ENCODE results near the gene YIF1A. TPM values are rescaled to one million over a fixed set of nuclear protein-coding genes. Genes with fewer than 3 reads are reported as not detected.

The YIF1A gene
- total and polyA plus RNA-seq, 10 donors = 34.7 to 60.1 (median 47.9) TPM

DNA sequence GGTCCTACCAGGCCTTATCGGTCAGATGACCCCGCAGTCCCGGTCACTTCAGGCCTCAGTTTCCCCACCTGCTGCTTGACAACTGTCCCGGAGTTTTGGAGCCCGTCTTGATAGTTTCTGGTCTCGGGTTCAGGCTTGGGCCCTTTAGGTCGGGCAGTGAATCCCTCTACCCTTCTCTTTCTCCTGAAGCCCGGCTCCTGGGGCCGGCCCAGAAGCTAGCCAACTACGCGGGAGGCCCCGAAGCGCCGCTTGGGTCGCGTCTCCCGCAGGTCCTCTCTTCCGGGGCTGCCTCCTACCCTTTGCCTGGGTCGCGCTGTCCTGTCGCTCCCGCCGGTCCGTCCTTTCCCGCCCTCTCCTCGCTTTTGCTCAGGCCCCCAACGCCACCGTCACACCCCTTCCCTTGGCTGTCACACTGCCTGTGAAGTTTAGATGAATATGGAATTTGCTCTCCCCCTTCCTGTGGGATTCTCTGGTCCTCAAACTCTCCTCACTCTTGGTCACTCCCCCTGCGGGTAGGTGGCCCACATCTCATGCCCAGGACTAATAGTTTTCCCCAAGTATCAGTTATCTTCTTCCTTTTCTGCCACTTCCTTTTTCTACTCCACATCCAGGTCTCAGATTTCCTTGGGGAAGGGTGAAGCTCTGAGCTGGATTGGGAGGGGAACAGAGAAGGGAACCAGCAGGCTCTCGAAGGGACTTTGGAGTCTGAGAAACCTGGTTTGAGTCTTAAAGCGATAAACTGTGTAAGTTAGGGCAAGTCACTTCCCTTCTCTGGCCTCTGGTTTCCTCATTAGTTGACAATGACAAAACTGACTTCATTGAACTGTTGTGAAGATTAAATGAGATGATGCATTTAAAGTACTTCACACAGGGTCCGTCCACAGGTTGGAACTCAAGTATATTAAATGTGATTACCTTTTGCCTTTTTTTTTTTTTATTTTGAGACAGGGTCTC lies 19.7 kb downstream of the YIF1A start:
- intact Hi-C loops (cut with DNase I; ENCODE audit: low total_unique reads) = no loop called here
- no peaks in the 10 kb centered on the region for H3K9me3 ChIP-seq
- DNase-seq = peak; percentile 89
- no peak for TF ChIP-seq POLR2A (IDR thresholded peaks at IDR 0.05)
- TF ChIP-seq, protein P1, sequence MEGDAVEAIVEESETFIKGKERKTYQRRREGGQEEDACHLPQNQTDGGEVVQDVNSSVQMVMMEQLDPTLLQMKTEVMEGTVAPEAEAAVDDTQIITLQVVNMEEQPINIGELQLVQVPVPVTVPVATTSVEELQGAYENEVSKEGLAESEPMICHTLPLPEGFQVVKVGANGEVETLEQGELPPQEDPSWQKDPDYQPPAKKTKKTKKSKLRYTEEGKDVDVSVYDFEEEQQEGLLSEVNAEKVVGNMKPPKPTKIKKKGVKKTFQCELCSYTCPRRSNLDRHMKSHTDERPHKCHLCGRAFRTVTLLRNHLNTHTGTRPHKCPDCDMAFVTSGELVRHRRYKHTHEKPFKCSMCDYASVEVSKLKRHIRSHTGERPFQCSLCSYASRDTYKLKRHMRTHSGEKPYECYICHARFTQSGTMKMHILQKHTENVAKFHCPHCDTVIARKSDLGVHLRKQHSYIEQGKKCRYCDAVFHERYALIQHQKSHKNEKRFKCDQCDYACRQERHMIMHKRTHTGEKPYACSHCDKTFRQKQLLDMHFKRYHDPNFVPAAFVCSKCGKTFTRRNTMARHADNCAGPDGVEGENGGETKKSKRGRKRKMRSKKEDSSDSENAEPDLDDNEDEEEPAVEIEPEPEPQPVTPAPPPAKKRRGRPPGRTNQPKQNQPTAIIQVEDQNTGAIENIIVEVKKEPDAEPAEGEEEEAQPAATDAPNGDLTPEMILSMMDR (IDR thresholded peaks at IDR 0.05 in 8 of 11, conservative IDR thresholded peaks at IDR 0.05 in 3 of 11) = peak in 3 of 11 experiments; percentile 11 to 25 (median 16)
- H3K36me3 ChIP-seq = peaks cover 0 to 64% (median 31%) of the 10 kb centered on the region in 6 donors
- H3K4me3 ChIP-seq = peak overlapping the region; percentile 82 to 99 (median 90)
- H3K27ac ChIP-seq = peak overlapping the region; percentile 94 to 99 (median 96)
- H3K27me3 ChIP-seq (replicated peaks in 1 of 7) = no peaks in the 10 kb centered on the region
- WGBS, 5 donors = 1 to 2% (median 1%) methylated on average over 28 to 32 of the region's 32 CpGs
- peaks cover 17 to 76% (median 56%) of the 10 kb centered on the region in 6 donors for H3K4me1 ChIP-seq

DNA sequence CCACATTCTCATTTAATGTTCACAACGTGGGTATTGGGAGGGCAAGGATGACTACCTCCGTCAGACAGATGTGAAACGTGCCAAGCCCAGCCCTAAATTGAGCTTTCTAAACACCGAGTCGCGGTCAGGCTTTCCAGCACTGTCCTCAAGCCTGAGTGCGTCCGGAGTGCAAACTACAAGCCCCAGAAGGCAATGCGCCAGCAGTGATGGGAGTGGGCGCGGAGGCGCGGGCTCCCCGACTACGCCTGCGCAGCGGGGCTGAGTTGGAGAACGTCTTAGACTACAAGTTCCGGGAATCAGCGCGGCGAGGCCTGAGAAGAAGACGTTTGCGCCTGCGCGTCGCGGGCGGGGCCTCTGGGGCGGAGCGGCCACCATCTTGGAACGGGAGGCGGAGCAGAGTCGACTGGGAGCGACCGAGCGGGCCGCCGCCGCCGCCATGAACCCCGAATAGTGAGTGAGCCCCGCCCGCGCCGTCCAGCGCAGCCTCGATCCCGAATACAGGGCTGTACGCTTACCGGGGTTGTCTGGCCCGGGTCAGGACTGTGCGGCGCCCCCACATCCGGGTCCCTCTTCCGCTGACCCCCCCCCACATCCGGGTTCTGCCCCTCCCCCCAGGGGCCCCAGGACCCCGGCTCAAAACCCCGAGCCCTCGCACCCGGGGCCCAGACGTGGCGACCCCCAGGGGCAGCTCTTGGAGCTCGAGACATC lies 20.5 kb downstream of the YIF1A start, which contains the start of gene RAB1B:
Gene RAB1B (plus strand): TSS at position 396 of the 708 bp plus-strand sequence. CDS start 41 bp downstream, at position 437.
- WGBS, 5 donors = 0 to 1% (median 0%) methylated on average over 37 to 64 of the region's 64 CpGs
- peak within 1 kb of the TSS; percentile 94 to 99 (median 96) for H3K27ac ChIP-seq
- H3K4me3 ChIP-seq = peak within 1 kb of the TSS; percentile 82 to 99 (median 90)
- intact Hi-C loops (cut with DNase I; ENCODE audit: low total_unique reads) = no loop called here
- no peaks in the 10 kb centered on the region for H3K9me3 ChIP-seq
- H3K27me3 ChIP-seq (replicated peaks in 1 of 7) = no peaks in the 10 kb centered on the region
- peak; percentile 90 to 96 (median 95) for TF ChIP-seq POLR2AphosphoS5 (IDR thresholded peaks at IDR 0.05)
- TF ChIP-seq, protein P1 (IDR thresholded peaks at IDR 0.05 in 8 of 11, conservative IDR thresholded peaks at IDR 0.05 in 3 of 11) = peak in 1 of 11 experiments; percentile 9
- TF ChIP-seq POLR2A (IDR thresholded peaks at IDR 0.05) = peak in 1 of 3 donors; percentile 57
- peaks cover 17 to 67% (median 56%) of the 10 kb centered on the region in 6 donors for H3K4me1 ChIP-seq
- peaks cover 0 to 64% (median 26%) of the 10 kb centered on the region in 6 donors for H3K36me3 ChIP-seq
- DNase-seq = peak; percentile 100

GRCh38 chr11:66267379-66268243 lies 21.3 kb downstream of the YIF1A start:
- 1 to 4% (median 2%) methylated on average over 30 to 61 of the region's 61 CpGs for WGBS, 5 donors
- Histone ChIP-seq H3K4me3 (peak overlapping the region; percentile 82 to 99 (median 90)), H3K36me3 (peaks cover 0 to 64% (median 25%) of the 10 kb centered on the region in 6 donors), H3K27me3 (replicated peaks in 1 of 7) (no peaks in the 10 kb centered on the region), H3K4me1 (peaks cover 17 to 60% (median 51%) of the 10 kb centered on the region in 6 donors), H3K27ac (peak overlapping the region; percentile 94 to 99 (median 96)), H3K9me3 (no peaks in the 10 kb centered on the region)
- intact Hi-C loops (cut with DNase I; ENCODE audit: low total_unique reads) = no loop called here
- peak; percentile 97 for DNase-seq
- TF ChIP-seq, protein P1 (IDR thresholded peaks at IDR 0.05 in 8 of 11, conservative IDR thresholded peaks at IDR 0.05 in 3 of 11) = peak in 7 of 11 experiments; percentile 25 to 50 (median 32)
- TF ChIP-seq POLR2AphosphoS5 (IDR thresholded peaks at IDR 0.05) = peak; percentile 93 to 94 (median 93)
- peak in 1 of 3 donors; percentile 69 for TF ChIP-seq POLR2A (IDR thresholded peaks at IDR 0.05)
